Measurements from ENCODE around the gene NHLRC1.
"Not testable (repeated sequence)": the region's sequence is repeated elsewhere in the genome, so short reads cannot be mapped to it uniquely, and the experiment has no call there.

The NHLRC1 gene

DNA sequence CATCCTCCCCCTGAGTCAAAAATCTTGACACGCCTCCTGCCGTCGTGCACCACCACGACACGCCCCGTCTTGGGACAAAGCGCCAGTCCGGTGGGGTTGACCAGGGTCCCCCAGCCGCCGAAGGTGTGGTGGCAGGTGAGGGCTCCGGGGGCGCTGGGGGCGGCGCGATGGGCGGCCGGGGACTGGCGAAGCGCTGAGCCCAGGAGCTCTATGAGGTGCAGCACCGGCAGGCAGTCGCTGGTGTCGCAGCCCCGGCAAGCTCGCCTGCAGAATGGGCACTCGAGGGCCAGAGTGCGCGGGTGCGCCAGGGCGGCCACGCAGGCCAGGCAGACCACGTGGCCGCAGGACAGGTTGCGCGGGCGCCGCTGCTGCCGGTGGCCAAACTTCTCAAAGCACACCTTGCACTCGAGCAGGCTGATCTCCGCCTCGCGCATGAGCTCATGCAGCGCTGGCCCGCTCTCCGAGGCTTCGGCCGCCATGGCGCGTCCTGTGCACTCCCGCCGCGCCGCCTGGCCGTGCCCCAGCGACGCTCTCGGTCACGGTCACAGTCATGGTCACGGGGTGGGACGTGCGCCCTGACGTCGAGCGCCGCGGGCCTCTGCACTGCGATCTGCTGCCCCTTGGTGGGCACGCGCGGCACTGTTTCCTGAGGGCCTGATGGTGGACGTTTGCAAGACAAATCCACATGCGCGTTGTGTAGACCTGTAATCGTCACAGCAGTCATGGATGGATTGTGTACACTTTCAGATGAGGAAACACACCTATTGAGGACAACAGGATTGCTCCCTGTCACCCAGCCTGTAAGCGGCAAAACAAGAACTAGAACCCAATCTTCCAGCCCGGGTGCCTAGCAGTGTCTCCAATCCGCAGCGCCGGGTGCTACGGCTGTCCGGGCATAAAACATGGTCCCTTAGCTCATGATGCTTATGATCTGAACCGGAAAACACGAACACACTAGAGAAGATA, at the start of gene NHLRC1:
Gene NHLRC1, minus strand, starts transcription at position 550 of the 966 bp plus-strand sequence. Its CDS starts 71 bp downstream, at position 479.
- DNase-seq (ENCODE audit: low read depth in 2 of 2): peak; percentile 57 to 71

DNA sequence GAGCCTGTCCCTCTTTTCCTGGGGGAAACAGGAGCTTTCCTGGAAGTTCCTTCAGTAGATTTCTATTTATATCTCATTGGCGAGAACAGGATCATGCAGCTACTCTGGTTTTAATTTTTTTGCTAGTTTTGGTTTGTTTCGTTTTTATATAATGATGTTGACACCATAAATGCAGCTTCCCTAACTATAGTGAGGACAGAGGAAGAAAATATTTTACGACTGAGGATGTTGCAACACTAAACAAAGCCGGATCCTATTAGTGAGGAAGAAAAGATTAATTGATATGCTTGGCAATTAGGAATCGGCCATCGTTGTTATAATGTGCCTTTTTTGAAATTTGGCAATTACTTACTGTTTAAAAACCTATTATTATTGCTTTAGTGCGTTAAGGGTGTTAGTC, 49.4 kb upstream of the NHLRC1 start:
- no peak for DNase-seq (ENCODE audit: low read depth in 2 of 2)

DNA sequence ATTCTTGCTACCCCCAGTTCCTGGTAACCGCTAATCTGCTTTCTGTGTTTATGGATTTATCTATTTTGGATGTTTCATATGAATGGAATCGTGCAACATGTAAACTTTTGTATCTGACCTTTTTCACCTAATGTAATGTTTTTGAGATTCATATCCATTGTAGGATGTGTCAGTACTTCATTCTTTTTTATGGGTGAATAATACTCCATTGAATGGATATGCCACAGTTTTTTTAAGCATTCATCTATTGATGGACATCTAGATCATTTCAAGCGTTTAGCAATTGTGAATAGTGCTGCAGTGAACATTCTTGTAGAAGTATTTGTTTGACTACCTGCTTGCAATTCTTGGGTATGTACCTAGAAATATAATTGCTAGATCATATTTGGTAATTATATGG, 45.8 kb upstream of the NHLRC1 start:
- no peak for DNase-seq (ENCODE audit: low read depth in 2 of 2)

DNA sequence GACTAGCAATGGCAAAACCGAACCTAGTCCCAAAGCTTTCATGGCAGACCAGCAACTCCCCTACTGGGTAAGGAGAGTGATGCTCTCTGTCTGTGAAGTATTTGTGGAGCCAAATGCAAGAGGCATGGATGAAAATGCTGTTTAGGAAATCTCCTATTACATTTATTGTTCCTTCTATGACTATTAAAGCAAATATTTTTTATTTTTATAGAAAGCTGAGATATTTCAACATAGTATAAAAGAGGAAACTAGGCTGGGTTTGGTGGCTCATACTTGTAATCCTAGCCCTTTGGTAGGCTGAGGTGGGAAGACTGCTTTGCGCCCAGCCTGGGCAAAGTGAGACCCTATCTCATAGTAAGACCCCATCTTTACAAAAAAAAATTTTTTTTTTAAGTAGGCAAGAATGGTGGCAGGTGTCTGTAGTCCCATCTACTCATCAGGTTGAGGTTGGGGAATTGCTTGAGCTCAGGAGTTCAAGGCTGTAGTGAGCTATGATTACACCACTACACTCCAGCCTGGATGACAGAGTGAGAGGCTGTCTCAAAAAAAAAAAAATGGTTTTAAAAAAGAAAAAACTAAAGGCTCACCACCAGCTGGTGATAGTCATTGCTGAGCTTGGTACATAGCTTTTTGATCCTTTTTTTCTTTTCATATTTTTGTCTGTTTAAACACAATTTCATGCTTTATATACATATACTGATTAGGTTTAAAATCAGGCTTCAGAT, 44.0 kb upstream of the NHLRC1 start:
- DNase-seq (ENCODE audit: low read depth in 2 of 2): no peak

DNA sequence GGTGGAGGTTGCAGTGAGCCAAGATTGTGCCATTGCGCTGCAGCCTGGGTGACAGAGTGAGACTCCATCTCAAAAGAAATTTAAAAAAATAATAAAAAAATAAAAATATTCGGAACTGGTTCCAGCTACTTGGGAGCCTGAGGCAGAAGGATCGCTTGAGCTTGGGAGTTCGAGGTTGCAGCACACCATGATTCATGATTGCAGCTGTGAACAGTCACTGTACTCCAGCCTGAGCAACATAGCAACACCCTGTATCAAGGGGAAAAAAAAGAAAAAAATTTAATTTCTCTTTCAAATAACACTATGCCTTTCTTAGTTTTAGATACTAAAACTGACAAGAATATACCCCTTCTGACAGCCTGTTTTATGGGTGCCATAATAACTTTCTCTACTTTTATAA, 43.3 kb upstream of the NHLRC1 start:
- DNase-seq (ENCODE audit: low read depth in 2 of 2): no peak

DNA sequence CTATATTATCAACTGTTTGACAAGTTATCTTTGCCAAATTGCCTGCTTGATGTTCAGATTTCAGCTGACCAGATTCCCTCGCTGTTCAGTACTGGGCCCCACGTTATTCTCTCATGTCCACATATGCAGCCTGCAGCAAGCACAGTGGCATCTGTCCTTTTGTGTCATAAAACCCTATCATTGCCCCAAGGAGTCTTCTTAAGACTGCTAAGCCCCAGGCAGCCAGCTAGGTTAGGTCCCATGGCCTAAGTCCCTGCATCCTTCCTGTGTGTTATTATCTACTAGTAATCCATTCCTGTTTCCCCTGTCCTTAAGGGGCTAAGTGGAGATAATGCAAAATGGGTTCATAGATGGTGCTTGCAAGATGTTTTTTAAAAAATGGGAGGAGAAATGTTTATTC, 39.9 kb upstream of the NHLRC1 start:
- DNase-seq (ENCODE audit: low read depth in 2 of 2): no peak

DNA sequence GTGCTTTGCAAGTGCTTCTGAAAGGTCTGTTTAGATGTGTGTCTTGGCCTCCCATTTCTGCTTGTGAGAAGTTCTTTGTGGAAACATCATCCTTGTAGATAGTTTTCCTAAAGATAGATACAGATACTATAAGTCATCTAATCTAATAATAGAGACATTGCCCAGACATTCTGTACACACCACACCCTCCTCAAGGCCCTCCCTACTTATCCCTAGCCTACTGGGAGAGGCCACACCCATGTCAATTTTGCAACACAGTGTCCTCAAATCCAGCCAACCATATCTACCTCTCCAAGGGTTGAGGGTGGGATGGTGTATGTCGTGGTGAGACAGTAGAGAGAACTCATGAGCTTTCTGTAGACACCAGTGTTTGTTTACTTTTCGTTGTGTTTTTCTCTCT, 39.0 kb upstream of the NHLRC1 start:
- DNase-seq (ENCODE audit: low read depth in 2 of 2): no peak

DNA sequence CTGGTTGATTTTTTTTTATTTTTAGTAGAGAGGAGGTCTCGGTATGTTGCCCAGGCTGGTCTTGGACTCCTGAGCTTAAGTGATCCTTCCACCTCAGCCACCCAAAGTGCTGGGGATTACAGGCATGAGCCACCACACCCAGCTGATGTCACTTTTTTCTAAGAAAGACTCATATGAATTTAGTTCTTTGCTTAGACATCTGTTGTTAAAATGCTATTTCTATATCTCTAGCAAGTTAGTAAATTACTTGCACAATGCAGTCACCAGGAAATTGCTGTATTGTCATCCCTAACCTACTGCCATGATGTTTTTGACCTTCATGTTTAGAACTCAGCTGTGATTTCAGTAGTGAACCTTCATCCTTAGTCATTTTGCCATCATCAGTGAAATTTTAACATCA, 38.4 kb upstream of the NHLRC1 start:
- DNase-seq (ENCODE audit: low read depth in 2 of 2): no peak

DNA sequence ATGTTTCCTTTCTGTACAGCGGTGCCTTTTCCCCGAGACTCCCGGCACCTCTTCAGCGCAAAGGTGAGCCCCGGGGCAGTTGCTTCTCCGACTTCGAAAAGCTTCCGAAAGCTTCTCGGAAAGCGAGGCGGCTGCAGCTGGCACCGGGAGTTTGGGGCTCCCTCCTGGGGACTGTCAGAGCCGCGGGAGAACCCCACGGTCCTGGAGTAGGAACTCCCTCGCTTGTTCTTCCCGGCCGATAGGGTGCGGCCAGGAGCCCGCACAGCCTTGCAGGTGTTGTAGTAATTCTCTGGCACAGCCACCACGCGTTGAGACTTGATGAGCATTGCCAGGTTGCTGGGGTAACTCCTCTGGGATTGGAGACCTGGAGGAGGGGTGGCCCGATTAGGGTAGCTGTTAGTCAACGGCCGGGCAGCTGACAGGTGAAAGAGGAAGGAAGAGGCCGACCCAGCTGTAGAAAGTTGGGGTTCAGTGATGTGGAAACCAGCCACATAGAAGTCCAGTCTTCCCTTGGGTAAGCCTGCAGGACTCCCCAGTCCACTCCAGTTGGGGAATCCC, 33.5 kb upstream of the NHLRC1 start:
- DNase-seq (ENCODE audit: low read depth in 2 of 2): peak; percentile 15 to 21

DNA sequence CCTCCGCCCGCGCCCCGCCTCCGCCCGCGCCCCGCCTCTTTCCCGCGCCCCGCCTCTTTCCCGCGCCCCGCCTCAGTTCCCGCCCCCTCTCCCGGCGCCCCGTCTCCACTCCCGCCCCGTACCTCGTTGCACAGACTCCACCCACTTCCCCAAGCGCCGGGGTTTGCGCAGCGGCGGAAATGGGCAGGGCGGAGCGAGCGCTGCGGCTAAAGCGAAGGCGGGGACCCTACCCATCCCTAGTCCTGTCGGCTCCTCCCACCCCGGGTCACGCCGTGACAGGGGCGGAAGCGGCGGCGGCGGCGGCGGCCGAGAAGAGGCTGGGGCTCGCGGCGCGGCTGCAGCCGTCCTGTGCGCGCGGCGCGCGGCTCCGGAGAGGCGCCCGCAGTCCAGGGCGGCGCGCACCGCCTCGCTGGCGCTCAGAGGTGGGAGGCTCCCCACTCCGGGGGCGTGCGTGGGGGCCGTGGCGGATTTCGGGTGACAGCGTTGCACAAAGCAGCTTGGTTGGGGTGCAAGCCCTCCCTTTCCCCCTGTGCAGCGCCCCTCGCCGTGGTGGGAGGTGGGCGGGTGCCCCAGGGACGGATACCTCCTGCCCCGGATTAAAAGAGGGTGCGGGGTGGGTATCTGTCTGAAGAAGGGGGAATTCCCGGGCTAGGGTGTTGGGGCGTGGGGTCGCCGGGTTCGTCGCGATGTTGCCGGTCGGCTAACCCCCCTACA, 32.8 kb upstream of the NHLRC1 start, which contains the start of gene KDM1B:
Gene KDM1B, plus strand, starts transcription at position 273 of the 714 bp plus-strand sequence. CDS start 4,474 bp downstream, outside the sequence.
- peak; percentile 98 for DNase-seq (ENCODE audit: low read depth in 2 of 2)

DNA sequence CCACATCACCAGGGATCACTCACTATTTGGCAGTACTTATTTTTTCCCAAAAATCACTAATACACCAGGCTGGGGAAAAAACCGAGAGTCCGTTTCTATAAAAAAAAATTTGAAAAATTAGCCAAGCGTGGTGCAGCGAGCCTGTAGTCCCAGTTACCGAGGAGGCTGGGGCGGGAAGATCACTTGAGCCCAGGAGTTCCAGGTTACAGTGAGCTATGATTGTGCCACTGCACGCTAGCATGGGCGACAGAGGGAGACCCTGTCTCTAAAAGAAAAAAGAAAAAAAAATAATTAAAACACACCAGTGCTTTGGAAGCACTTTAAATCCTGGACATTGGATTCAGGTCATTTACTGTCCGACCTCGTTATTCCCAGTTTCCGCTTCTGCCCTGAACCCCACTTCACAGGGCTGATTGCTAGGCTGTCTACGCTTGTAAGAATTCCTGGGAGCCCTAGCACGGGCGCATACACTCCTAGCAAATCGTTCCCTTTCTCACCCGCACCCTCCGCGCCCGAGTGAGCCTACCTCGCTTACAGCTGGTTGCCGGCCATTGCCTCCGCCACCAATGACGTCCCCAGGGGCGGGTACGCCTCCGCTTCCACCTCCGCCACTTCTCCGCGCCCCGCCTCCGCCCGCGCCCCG, 32.2 kb upstream of the NHLRC1 start, which contains the start of gene TPMT:
Gene TPMT, minus strand, starts transcription at position 571 of the 643 bp plus-strand sequence. CDS start 5,950 bp downstream, outside the sequence.
- DNase-seq (ENCODE audit: low read depth in 2 of 2): no peak

DNA sequence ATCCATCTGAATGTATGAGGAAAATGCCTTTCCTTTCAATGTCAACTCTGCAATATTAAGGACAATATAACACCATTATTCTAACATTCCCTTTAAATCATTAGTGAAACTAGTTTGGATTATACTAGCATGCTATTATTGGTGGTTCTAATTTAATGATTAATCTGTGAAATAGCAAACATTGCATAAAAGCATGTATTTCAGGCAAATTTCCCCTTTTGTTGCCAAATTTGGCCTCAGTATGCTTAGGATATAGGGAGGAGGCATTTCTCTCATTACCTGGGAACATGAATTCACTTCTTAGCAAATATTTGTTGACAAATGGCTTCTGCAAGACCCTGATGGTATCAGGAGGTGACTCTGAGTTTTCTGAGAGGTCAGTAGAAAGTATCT, 30.8 kb upstream of the NHLRC1 start:
- no peak for DNase-seq (ENCODE audit: low read depth in 2 of 2)

DNA sequence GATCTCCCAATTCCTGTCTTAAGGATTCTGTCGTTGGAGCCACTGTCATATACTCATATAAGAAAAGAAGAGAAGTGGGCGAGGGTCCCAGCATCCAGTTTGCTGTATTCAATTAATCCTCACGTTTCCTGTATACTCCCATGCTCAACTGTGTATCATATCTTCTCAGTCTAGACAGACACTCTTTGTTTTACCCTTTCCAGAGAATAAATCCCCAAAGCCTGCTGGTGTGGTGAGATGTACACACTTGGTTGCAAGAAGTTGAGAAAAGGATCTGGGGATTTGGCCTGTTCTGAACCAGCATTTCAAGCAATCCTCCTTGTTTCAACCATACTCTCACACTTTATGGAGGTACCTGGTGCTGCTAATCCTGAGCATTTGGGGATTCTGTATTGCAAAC, 29.3 kb upstream of the NHLRC1 start:
- no peak for DNase-seq (ENCODE audit: low read depth in 2 of 2)

DNA sequence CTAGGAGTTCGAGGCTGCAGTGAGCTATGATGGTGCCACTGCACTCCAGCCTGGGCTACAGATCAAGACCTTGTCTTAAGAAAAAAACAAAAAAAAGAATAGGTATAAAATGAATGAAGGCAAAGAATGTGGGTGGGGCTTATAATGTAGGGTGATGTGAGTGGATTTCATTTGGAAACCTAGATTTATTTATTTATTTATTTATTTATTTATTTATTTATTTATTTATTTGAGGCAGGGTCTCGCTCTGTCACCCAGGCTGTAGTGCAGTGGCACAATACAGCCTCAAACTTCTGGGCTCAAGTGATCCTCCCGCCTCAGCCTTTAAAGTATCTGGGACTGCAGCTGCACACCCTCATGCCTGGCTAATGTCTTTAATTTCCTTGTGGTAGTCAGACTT, 28.9 kb upstream of the NHLRC1 start:
- DNase-seq (ENCODE audit: low read depth in 2 of 2): not testable (repeated sequence)

DNA sequence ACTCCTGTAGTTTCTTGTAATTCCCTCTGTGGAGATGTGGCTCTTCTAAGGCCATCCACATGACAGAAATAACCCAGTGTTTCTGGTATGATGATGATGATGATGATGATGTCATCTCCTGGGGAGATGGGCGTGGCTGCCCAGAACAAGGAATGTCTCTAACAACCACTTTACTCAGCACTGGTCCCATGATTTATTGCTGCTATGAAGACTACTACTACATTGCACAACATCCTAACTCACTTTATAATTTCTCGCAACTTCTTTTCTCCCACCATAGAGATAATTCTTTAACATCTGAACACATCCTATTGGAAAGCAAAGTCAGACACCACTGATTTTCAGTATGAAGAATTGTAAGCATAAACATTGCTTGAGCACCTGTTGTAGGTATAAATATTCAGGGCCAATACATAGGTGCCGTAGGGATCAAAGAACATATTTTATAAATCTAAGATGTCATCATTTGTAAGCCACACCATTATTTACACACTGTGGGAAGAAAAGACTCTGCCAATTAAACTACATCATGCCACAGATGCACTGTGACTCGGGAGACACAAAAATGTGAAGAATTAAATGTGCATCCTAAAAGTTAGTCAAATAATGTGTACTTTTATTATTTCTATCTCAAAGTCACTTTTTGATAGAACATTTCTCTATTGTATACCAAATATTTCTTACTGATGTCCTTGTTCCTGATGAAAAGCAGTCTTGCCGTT, 26.0 kb upstream of the NHLRC1 start:
- no peak for DNase-seq (ENCODE audit: low read depth in 2 of 2)

DNA sequence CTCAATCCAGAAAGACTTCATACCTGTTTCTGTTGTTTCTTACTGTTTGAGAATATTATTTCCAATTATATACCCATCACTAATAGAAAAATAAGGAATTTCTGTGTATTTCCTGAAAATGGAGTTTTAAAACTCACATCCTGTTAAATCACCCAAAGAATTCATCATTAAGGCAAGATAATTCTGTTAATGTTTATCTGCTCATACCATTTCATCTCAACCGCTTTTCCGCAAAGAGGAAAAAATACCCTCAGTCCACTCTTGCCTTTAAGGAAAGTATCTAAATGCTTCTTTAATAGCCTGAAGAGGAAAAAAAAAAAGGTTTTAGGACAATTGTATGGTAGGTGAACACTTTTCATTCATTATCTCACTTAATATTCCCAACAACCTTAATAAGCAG, 25.1 kb upstream of the NHLRC1 start:
- DNase-seq (ENCODE audit: low read depth in 2 of 2): no peak

DNA sequence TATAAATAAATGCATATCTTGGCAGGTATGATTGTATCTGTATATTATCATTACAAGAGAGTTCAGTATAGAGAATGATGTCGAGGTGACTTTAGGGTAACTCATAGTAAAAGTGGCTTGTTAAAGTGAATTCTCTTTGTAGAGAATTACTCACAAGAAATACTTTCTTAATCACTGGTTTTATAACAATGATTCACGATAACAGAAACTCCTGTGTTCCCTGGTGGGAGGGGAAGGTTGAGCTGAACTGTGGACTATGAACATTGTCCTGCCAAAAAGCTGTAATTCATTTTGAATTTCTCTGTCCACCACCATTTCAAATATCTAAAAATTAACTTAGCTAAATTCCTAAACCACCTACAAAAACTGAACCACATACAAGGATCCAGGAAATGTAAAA, 24.7 kb upstream of the NHLRC1 start:
- DNase-seq (ENCODE audit: low read depth in 2 of 2): no peak

DNA sequence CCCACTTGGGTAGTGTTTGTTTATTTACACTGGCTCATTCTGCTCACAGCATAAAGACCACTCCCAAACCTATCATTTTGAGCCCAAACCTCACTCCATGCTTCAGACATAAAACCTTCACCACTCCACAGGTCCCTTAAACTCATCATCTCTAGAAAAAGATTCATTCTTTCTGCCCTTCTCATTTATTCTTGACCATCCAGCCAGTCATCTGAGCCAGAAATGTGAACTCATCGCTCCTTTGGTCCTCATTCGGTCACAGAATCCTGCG, 20.0 kb upstream of the NHLRC1 start:
- no peak for DNase-seq (ENCODE audit: low read depth in 2 of 2)

DNA sequence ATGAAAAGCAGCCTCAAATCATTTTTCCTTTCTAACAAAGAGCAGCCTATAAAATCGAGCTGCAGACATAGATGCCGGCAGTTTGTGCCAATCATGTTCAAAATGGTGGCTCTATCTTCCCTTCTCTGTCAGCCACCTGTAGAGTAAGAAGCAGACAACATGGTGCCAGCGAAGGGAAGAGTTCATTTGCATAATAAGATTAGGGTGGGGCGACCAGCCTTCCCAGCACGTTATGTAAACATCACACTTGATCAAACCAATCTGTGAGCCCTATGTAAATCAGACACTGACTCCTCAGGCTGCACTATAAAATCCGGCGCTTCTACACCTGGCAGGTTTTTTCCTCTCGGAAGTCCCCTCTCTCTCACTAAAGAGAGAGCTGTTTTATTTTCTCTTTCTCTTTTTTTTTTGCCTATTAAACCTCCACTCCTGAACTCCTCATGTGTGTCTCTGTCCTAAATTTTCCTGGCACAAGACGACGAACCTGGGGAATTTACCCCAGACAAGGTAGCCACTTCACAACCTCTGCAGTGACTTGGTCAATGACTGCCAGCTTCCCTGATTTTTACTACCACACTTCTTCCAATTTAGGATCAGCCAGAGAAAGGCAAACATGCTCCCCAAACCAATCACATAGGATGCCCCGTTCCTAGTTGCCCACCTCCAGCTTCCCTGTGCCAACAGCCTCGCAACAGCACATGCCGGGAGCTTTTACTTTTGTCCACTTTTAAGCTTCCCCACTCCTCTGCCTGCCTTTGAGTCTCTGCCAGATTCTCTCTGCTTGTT, 19.5 kb upstream of the NHLRC1 start:
- no peak for DNase-seq (ENCODE audit: low read depth in 2 of 2)

Data from stimulated activated CD8-positive, alpha-beta memory T cell treated with anti-CD3 and anti-CD28 coated beads, Interleukin-15, amount 100 ng/mL, for 48 hours (primary cell).